HepG2 (cell line): ENCODE data around the gene TTBK1. TPM values are rescaled to one million over a fixed set of nuclear protein-coding genes. Genes with fewer than 3 reads are reported as not detected.

Experiments used
- DRAP1 ChIP-seq: IDR thresholded peaks from 2 replicates; pipeline ENCODE4 v1.6.1; 2016; ENCODE audit warnings: missing genetic modification reagents, missing compliant biosample characterization
- KDM6A ChIP-seq: IDR thresholded peaks from 2 replicates; pipeline ENCODE4 v1.6.1; 2016; ENCODE audit warnings: low read depth
- MIER2 ChIP-seq: IDR thresholded peaks from 2 replicates; pipeline ENCODE4 v1.6.1; 2016; ENCODE audit warnings: missing biosample characterization, missing genetic modification reagents
- NFAT5 ChIP-seq: sonication (generic); formaldehyde crosslinking; IDR thresholded peaks from 2 replicates; pipeline ENCODE4 v1.4.0; 2020; ENCODE audit warnings: missing genetic modification reagents
- NRL ChIP-seq: sonication (generic); formaldehyde crosslinking; IDR thresholded peaks from 2 replicates; pipeline ENCODE4 v1.5.0; 2020; ENCODE audit warnings: missing genetic modification reagents, mild to moderate bottlenecking, moderate library complexity, borderline replicate concordance
- SALL1 ChIP-seq: sonication (generic); formaldehyde crosslinking; IDR thresholded peaks from 2 replicates; pipeline ENCODE4 v1.8.0; 2022; ENCODE audit warnings: mild to moderate bottlenecking, missing genetic modification reagents
- STAT5B ChIP-seq: sonication (generic); formaldehyde crosslinking; IDR thresholded peaks from 2 replicates; pipeline ENCODE4 v1.4.0; 2020; ENCODE audit warnings: missing genetic modification reagents
- TBL1XR1 ChIP-seq: fragments of 150-350 bp; IDR thresholded peaks from 2 replicates; pipeline ENCODE4 v1.6.1; 2014; ENCODE audit warnings: borderline replicate concordance, low read length; ENCODE audit not compliant: partially characterized antibody
- TCF7L2 ChIP-seq: IDR thresholded peaks from 2 replicates; pipeline ENCODE4 v1.6.1; 2011; ENCODE audit warnings: mild to moderate bottlenecking, low read depth, low read length, moderate library complexity
- TRAFD1 ChIP-seq: sonication (generic); formaldehyde crosslinking; IDR thresholded peaks from 2 replicates; pipeline ENCODE4 v1.5.1; 2020; ENCODE audit warnings: missing genetic modification reagents, mild to moderate bottlenecking, borderline replicate concordance
- ZBTB8A ChIP-seq: sonication (generic); formaldehyde crosslinking; IDR thresholded peaks from 2 replicates; pipeline ENCODE4 v1.4.0; 2020; ENCODE audit warnings: mild to moderate bottlenecking, low read depth, missing genetic modification reagents, borderline replicate concordance
- ZFP36L1 ChIP-seq: sonication (generic); formaldehyde crosslinking; IDR thresholded peaks from 2 replicates; pipeline ENCODE4 v1.8.0; 2022; ENCODE audit warnings: mild to moderate bottlenecking, missing genetic modification reagents, moderate library complexity
- ZNF143 ChIP-seq: sonication (generic); formaldehyde crosslinking; IDR thresholded peaks from 2 replicates; pipeline ENCODE4 v1.4.0; 2020; ENCODE audit warnings: missing genetic modification reagents
- ZNF225 ChIP-seq: sonication (generic); formaldehyde crosslinking; IDR thresholded peaks from 2 replicates; pipeline ENCODE4 v1.4.0; 2020; ENCODE audit warnings: mild to moderate bottlenecking, missing genetic modification reagents
- ZNF362 ChIP-seq: sonication (generic); formaldehyde crosslinking; IDR thresholded peaks from 2 replicates; pipeline ENCODE4 v1.4.0; 2020; ENCODE audit warnings: missing genetic modification reagents, mild to moderate bottlenecking, borderline replicate concordance
- ZNF382 ChIP-seq: sonication (generic); formaldehyde crosslinking; IDR thresholded peaks from 2 replicates; pipeline ENCODE4 v1.5.0; 2020; ENCODE audit warnings: missing genetic modification reagents, mild to moderate bottlenecking, borderline replicate concordance
- ZNF446 ChIP-seq: sonication (generic); formaldehyde crosslinking; IDR thresholded peaks from 2 replicates; pipeline ENCODE4 v1.5.0; 2020; ENCODE audit warnings: mild to moderate bottlenecking, missing genetic modification reagents
- ZNF570 ChIP-seq: sonication (generic); formaldehyde crosslinking; IDR thresholded peaks from 2 replicates; pipeline ENCODE4 v1.4.0; 2020; ENCODE audit warnings: mild to moderate bottlenecking, missing genetic modification reagents, borderline replicate concordance
- ZNF878 ChIP-seq: sonication (generic); formaldehyde crosslinking; IDR thresholded peaks from 2 replicates; pipeline ENCODE4 v1.8.1; 2023; ENCODE audit warnings: mild to moderate bottlenecking, missing genetic modification reagents, moderate library complexity
- polyA plus RNA-seq, 8 experiments: library from polyadenylated mRNA; depleted of rRNA in 3 of 8; stranded (reverse) in 7 of 8; unstranded in 1 of 8; fragments of >200 nt; fragmentation: Illumina TruSeq in 4 of 8; extraction: Trizol in 4 of 8; gene quantifications; 2 replicates each; pipeline versions ENCODE4 v1.2.1 to v1.2.3, GENCODE V29; 2011 to 2016; ENCODE audit warnings: low read depth in 4 of 8, missing spikeins in 1 of 8, mixed read lengths in 1 of 8; ENCODE audit not compliant: insufficient read depth in 1 of 8
- total RNA-seq, 5 experiments: library from RNA; depleted of rRNA; stranded (reverse); fragments of >200 nt; fragmentation: Illumina TruSeq; extraction: Trizol; gene quantifications; 2 replicates each; pipeline ENCODE4 v1.2.3, GENCODE V29; 2016; ENCODE audit warnings: low read depth in 1 of 5

TTBK1 gene
- total and polyA plus RNA-seq, 2 of the 13 experiments (the other 11 are each of a cell fraction or from before 2014, with no cell fraction given): 0.24 to 0.33 TPM

GRCh38 chr6:43297644-43298564 lies 54.6 kb downstream of the TTBK1 start, which contains the start of gene SLC22A7 (continued):
- peak; percentile 34; the same call in 1 of the 2 replicates for TF ChIP-seq ZBTB8A (CRISPR knock-in tag)
- peak; percentile 87; the same call in 1 of the 2 replicates for TF ChIP-seq TRAFD1 (CRISPR knock-in tag)
- no peak for TF ChIP-seq ZNF878 (CRISPR knock-in tag)
- TF ChIP-seq ZFP36L1 (CRISPR knock-in tag): 0 out of 2 replicates have a peak, but pooled peaks have one; percentile 2
- TF ChIP-seq ZNF362 (CRISPR knock-in tag): 0 out of 2 replicates have a peak, but pooled peaks have one; percentile 39
- no peak for TF ChIP-seq ZNF446
- no peak for TF ChIP-seq TBL1XR1
- peak; percentile 71; the same call in 1 of the 2 replicates for TF ChIP-seq ZNF225 (CRISPR knock-in tag)
- peak; percentile 66 for TF ChIP-seq KDM6A (CRISPR knock-in tag)
- TF ChIP-seq NRL (CRISPR knock-in tag): peak; percentile 74
- TF ChIP-seq NFAT5 (CRISPR knock-in tag): 0 out of 2 replicates have a peak, but pooled peaks have one; percentile 17
- TF ChIP-seq ZNF570 (CRISPR knock-in tag): no peak
- 0 out of 2 replicates have a peak, but pooled peaks have one; percentile 54 for TF ChIP-seq ZNF143
- no peak for TF ChIP-seq STAT5B (CRISPR knock-in tag)
- peak; percentile 74 for TF ChIP-seq SALL1 (CRISPR knock-in tag)
- TF ChIP-seq MIER2: no peak; the same call in 1 of the 2 replicates
- TF ChIP-seq ZNF382 (CRISPR knock-in tag): no peak
- peak; percentile 28; the same call in 1 of the 2 replicates for TF ChIP-seq DRAP1 (CRISPR knock-in tag)
- TF ChIP-seq TCF7L2: no peak
